Measurements from ENCODE around the gene ACBD4. TPM values are rescaled to one million over a fixed set of nuclear protein-coding genes. Genes with fewer than 3 reads are reported as not detected.
"Not testable (repeated sequence)": the region's sequence is repeated elsewhere in the genome, so short reads cannot be mapped to it uniquely, and the experiment has no call there.

Gene ACBD4
- total RNA-seq, 4 donors from 2014 or later: 6.4 to 23.2 (median 8.5) TPM

DNA sequence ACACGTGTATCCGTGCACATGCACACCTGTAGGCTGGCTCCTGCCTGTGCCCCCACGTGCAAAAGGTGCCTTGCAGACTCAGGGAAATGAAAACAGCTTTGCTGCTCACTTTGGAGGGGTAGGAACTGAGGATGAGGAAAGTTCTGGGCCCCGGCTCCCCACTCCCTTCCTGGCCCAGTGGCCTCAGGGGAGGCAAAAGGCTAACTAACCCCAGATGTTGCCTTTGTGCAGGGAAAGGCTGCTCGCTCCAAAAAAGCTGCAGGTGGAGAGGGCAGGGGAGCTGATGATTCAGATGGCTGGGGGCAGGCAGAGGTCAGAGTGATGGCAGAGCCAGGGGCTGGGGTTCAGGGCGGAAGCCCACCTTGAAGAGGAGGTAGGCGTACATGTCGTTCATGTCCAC is 15.5 kb upstream of the ACBD4 start:
- TF ChIP-seq, protein P1, sequence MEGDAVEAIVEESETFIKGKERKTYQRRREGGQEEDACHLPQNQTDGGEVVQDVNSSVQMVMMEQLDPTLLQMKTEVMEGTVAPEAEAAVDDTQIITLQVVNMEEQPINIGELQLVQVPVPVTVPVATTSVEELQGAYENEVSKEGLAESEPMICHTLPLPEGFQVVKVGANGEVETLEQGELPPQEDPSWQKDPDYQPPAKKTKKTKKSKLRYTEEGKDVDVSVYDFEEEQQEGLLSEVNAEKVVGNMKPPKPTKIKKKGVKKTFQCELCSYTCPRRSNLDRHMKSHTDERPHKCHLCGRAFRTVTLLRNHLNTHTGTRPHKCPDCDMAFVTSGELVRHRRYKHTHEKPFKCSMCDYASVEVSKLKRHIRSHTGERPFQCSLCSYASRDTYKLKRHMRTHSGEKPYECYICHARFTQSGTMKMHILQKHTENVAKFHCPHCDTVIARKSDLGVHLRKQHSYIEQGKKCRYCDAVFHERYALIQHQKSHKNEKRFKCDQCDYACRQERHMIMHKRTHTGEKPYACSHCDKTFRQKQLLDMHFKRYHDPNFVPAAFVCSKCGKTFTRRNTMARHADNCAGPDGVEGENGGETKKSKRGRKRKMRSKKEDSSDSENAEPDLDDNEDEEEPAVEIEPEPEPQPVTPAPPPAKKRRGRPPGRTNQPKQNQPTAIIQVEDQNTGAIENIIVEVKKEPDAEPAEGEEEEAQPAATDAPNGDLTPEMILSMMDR (IDR thresholded peaks at IDR 0.05): no peak
- ATAC-seq (ENCODE audit: low FRiP score) (no peak), DNase-seq (ENCODE audit: low spot score) (no peak)

DNA sequence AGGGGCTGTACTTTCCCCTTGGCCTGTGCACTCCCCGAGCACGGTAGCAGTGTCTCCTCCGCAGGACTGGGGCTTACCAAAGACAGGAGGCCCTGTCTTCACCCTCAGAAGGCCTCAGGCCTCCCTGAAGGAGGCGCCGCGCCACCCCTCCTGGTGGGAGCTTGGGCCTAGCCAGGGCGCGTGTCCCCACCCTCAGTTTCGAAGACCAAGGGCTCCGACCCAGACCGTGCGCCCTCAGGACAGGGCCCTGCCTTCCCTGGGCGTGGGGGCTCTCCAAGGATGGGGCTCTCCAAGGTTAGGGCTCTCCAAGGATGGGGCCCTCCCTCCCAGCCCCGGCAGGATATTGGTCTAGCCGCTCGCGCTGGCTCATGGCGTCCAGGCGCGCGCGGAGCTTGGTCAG is 14.9 kb upstream of the ACBD4 start:
- no peak for ATAC-seq (ENCODE audit: low FRiP score)
- TF ChIP-seq, protein P1 (IDR thresholded peaks at IDR 0.05): no peak
- no peak for DNase-seq (ENCODE audit: low spot score)

DNA sequence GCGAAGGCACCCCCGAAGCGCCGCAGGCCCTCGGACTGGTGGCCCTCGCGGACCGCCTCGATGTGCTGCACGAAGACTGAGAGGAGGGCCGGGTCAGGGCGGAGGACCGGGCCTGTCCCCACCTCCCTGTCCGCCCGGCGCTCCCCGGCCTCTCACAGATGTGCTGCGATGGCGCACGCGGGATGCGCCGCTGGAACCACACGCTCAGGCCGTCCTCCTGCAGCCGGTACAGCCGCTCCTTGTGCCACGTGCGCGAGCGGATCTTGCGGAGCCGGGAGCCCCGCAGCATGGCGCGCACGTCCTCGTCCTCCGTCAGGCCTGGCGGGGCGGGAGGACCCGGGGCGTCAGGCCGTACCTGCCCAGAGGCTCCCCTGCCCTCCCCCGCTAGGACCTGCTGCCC is 14.4 kb upstream of the ACBD4 start:
- ATAC-seq (ENCODE audit: low FRiP score) (no peak), DNase-seq (ENCODE audit: low spot score) (no peak)
- TF ChIP-seq, protein P1 (IDR thresholded peaks at IDR 0.05): no peak

DNA sequence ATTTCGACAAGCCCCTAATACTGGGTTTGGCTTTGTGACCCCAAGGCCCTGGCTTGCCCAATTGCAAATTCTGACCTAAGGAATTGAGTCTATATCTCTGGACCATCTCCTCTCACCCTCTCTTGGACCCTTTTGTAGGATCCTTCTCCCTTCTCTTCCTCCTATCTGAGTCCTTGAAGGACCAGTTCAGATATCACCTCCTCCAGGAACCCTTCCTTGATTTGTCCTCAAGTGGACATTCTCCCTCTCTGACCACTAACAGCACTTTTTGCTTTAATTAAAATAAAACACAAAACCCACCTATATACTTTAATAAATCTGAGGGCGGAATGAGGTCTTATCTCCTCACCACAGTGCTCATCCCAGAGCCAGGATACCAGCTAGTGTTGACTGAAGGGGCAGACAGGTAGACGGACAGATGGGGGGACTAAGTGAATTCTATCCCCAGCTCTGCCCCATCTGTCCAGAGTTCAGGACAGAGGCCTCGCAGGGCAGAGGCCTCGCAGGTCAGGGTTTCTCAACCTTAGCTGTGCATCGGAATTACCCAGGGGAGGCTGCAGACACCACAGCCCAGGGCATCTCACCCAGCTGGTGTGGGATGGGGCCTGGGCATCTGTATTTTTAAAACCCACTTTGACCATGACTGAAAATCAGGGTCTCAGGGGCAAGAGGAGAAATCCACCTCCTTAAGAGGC is 12.3 kb upstream of the ACBD4 start:
- DNase-seq (ENCODE audit: low spot score): no peak
- ATAC-seq (ENCODE audit: low FRiP score): no peak
- TF ChIP-seq, protein P1 (IDR thresholded peaks at IDR 0.05): no peak

DNA sequence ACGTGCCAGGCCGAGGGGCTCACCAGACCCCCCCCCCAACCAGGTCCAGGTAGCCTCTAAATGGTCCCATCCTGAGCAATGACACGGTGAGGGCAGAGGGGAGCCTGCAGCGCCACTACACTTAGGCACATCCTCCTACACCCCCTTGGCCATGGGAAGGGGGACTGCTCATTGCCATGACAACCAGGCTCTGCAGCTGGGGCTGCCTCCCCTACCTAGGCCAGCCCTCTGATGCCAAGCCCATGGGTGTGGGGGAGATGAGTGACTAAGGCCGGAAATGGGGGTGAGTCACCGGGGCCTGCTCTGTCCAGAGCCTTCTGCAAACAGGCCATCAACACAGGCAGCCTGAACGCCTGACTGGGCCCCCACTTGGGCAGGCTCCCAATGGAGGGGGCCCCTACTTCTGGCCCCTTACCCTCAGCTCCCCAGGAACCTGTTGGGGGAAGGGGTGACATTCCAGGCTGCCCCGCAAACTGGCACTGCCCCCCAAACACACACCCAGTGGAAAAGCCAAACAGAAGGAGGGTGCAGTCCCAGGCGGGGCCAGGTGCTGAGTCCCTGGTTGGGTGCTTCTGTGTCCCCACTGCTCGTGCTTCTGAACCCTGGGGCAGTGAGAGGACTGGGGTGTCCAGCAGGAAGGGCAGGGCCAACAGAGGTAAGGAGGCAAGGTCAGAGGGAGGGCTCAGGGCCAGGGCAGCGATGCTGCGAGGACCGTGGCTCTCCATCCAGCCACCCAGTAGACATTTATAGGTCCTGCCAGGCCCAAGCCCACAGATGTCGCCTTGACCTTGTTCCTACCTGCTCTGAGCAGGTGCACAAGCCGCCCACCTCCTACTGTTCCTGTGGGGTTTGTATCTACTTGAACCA is 11.3 kb upstream of the ACBD4 start:
- TF ChIP-seq, protein P1 (IDR thresholded peaks at IDR 0.05): no peak
- DNase-seq (ENCODE audit: low spot score) (peak; percentile 69), ATAC-seq (ENCODE audit: low FRiP score) (peak; percentile 88)

DNA sequence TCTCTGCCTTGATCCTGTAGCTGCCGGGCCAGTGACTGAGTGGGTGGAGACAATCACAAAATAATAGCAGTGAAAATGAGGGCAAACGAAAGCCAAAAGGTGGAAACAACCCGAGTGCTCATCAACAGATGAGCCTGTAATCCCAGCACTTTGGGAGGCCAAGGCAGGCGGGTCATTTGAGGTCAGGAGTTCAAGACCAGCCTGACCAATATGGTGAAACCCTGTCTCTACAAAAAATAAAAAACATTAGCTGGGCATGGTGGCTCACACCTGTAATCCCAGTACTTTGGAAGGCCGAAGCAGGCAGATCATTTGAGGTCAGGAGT is 10.7 kb upstream of the ACBD4 start:
- ATAC-seq (ENCODE audit: low FRiP score); DNase-seq (ENCODE audit: low spot score): not testable (repeated sequence)

DNA sequence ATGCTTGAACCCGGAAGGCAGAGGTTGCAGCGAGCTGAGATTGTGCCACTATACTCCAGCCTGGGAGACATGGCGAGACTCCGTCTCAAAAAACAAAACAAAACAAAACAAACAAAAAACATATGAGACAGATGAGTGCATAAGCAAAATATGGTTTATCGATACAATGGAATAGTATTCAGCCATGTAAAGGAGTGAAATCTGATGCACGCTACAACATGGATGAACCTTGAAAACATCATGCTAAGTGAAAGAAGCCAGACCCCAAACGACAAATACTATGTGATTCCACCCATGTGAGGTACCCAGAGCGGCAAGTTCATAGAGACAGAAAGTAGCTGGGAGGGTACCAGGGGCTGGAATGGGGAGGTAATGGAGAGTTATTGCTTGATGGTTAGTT is 10.0 kb upstream of the ACBD4 start:
- TF ChIP-seq, protein P1 (IDR thresholded peaks at IDR 0.05): no peak
- no peak for DNase-seq (ENCODE audit: low spot score)
- ATAC-seq (ENCODE audit: low FRiP score): no peak

Data from omental fat pad (tissue), 4 donors.